WTC11 (cell line): ENCODE data around the gene MSX2. TPM values are rescaled to one million over a fixed set of nuclear protein-coding genes. Genes with fewer than 3 reads are reported as not detected.
A peak's percentile ranks its signal among the peaks of the same experiment; 100 is the strongest.

ENCODE experiments used
- ATAC-seq: fragments of 200-7000 bp; cut with Tn5 transposase; 2 replicates; pipeline ENCODE4 v1.10.0; 2021; ENCODE audit warnings: mild to moderate bottlenecking, moderate library complexity
- CTCF ChIA-PET: fragments of 300-600 bp; sonication (Branson Sonifier 250); formaldehyde crosslinking; loops from one replicate; lab custom pipeline; 2021; ENCODE audit warnings: antibody characterized with exemption; lab: Charles Lee
- POLR2A ChIA-PET: fragments of 350-600 bp; sonication (Branson Sonifier 250); formaldehyde crosslinking; loops from one replicate; lab custom pipeline; 2021; ENCODE audit warnings: antibody characterized with exemption; lab: Charles Lee
- DNase-seq: peaks from one replicate; pipeline ENCODE4 v3.0.0; 2021; ENCODE audit warnings: low spot score
- H3K27ac Mint-ChIP-seq: 2 replicates; pipeline ENCODE4 v1.8.0; 2021; ENCODE audit warnings: mixed read lengths
- H3K27me3 Mint-ChIP-seq: 2 replicates; pipeline ENCODE4 v1.8.0; 2021; ENCODE audit warnings: low read depth, mild to moderate bottlenecking, moderate library complexity, mixed read lengths
- H3K36me3 Mint-ChIP-seq: 2 replicates; pipeline ENCODE4 v1.8.0; 2021; ENCODE audit warnings: mixed read lengths
- H3K4me1 Mint-ChIP-seq: 2 replicates; pipeline ENCODE4 v1.8.0; 2022; ENCODE audit warnings: mixed read lengths
- H3K4me3 Mint-ChIP-seq: 2 replicates; pipeline ENCODE4 v1.8.0; 2021; ENCODE audit warnings: mild to moderate bottlenecking, moderate library complexity, mixed read lengths
- H3K9me3 Mint-ChIP-seq: 2 replicates; pipeline ENCODE4 v1.8.0; 2021; ENCODE audit warnings: mixed read lengths
- ATF1 ChIP-seq: sonication (generic); formaldehyde crosslinking; IDR thresholded peaks from 2 replicates; pipeline ENCODE4 v1.8.1; 2023; ENCODE audit warnings: mild to moderate bottlenecking, moderate library complexity, missing genetic modification reagents
- ATF2 ChIP-seq: sonication (generic); formaldehyde crosslinking; IDR thresholded peaks from 2 replicates; pipeline ENCODE4 v1.8.1; 2022; ENCODE audit warnings: low read depth, missing genetic modification reagents, borderline replicate concordance
- ATF6 ChIP-seq: sonication (generic); formaldehyde crosslinking; IDR thresholded peaks from 2 replicates; pipeline ENCODE4 v1.8.1; 2023; ENCODE audit warnings: mild to moderate bottlenecking, missing genetic modification reagents
- ELF4 ChIP-seq: sonication (generic); formaldehyde crosslinking; IDR thresholded peaks from 2 replicates; pipeline ENCODE4 v1.8.1; 2022; ENCODE audit warnings: low read depth, mild to moderate bottlenecking, moderate library complexity, missing genetic modification reagents
- EMX1 ChIP-seq: fragments of 250-450 bp; sonication (Bioruptor Pico); IDR thresholded peaks from 2 replicates; pipeline ENCODE4 v1.8.0; 2021; ENCODE audit warnings: mild to moderate bottlenecking
- ERG ChIP-seq: fragments of 250-450 bp; sonication (Bioruptor Pico); IDR thresholded peaks from 2 replicates; pipeline ENCODE4 v1.8.0; 2021; ENCODE audit warnings: mild to moderate bottlenecking
- FOXK1 ChIP-seq: sonication (generic); formaldehyde crosslinking; IDR thresholded peaks from 2 replicates; pipeline ENCODE4 v1.8.0; 2022; ENCODE audit warnings: mild to moderate bottlenecking, moderate library complexity, missing genetic modification reagents
- FOXP1 ChIP-seq: sonication (generic); formaldehyde crosslinking; IDR thresholded peaks from 2 replicates; pipeline ENCODE4 v1.8.0; 2022; ENCODE audit warnings: missing genetic modification reagents, mild to moderate bottlenecking, moderate library complexity, borderline replicate concordance
- FOXP4 ChIP-seq: sonication (generic); formaldehyde crosslinking; IDR thresholded peaks from 2 replicates; pipeline ENCODE4 v1.8.0; 2022; ENCODE audit warnings: mild to moderate bottlenecking, missing genetic modification reagents
- GTF2I ChIP-seq: fragments of 250-450 bp; sonication (Bioruptor Pico); conservative IDR thresholded peaks from 2 replicates; pipeline ENCODE4 v1.4.0; 2021; ENCODE audit warnings: mild to moderate bottlenecking
- KAT7 ChIP-seq: sonication (generic); formaldehyde crosslinking; IDR thresholded peaks from 2 replicates; pipeline ENCODE4 v1.8.1; 2023; ENCODE audit warnings: missing genetic modification reagents, mild to moderate bottlenecking, borderline replicate concordance
- MXD4 ChIP-seq: fragments of 250-450 bp; sonication (Bioruptor Pico); IDR thresholded peaks from 2 replicates; pipeline ENCODE4 v1.8.0; 2021; ENCODE audit warnings: mild to moderate bottlenecking, moderate library complexity, borderline replicate concordance
- MYBL2 ChIP-seq: sonication (generic); formaldehyde crosslinking; IDR thresholded peaks from 2 replicates; pipeline ENCODE4 v1.8.1; 2023; ENCODE audit warnings: mild to moderate bottlenecking, moderate library complexity, missing genetic modification reagents
- NFE2L1 ChIP-seq: sonication (generic); formaldehyde crosslinking; IDR thresholded peaks from 2 replicates; pipeline ENCODE4 v1.8.1; 2023; ENCODE audit warnings: missing genetic modification reagents
- OVOL2 ChIP-seq: fragments of 250-450 bp; sonication (Bioruptor Pico); IDR thresholded peaks from 2 replicates; pipeline ENCODE4 v1.9.0; 2021; ENCODE audit warnings: mild to moderate bottlenecking, borderline replicate concordance
- ZBTB43 ChIP-seq: sonication (generic); formaldehyde crosslinking; IDR thresholded peaks from 2 replicates; pipeline ENCODE4 v1.8.1; 2023; ENCODE audit warnings: mild to moderate bottlenecking, missing genetic modification reagents
- ZMAT4 ChIP-seq: fragments of 250-450 bp; sonication (Bioruptor Pico); IDR thresholded peaks from 2 replicates; pipeline ENCODE4 v1.9.0; 2021; ENCODE audit warnings: mild to moderate bottlenecking
- ZNF219 ChIP-seq: sonication (generic); formaldehyde crosslinking; IDR thresholded peaks from 2 replicates; pipeline ENCODE4 v1.8.0; 2023; ENCODE audit warnings: missing genetic modification reagents, mild to moderate bottlenecking, borderline replicate concordance
- ZNF423 ChIP-seq: fragments of 250-450 bp; sonication (Bioruptor Pico); IDR thresholded peaks from 2 replicates; pipeline ENCODE4 v2.1.2; 2022; ENCODE audit warnings: mild to moderate bottlenecking, moderate library complexity
- total RNA-seq: library from RNA; stranded (reverse); gene quantifications from 3 replicates; pipeline ENCODE4 v1.2.3, GENCODE V29; 2021

MSX2 gene
- total RNA-seq, 1 experiment from 2014 or later: 0.83 TPM

- Mint-ChIP-seq H3K27ac (no peak overlapping the region), H3K36me3 (no peaks in the 10 kb centered on the region), H3K27me3 (peaks cover 97% of the 10 kb centered on the region), H3K9me3 (no peaks in the 10 kb centered on the region), H3K4me1 (peaks cover 52% of the 10 kb centered on the region), H3K4me3 (peak overlapping the region; percentile 69)
- POLR2A ChIA-PET: interaction anchor here (1.5 kb wide), 1 partner anchor 11 kb away, joined by 5 read pairs; no protein-coding TSS in a partner anchor
- peak; percentile 33 for ATAC-seq
- DNase-seq: peak; percentile 76
- CTCF ChIA-PET: interaction anchor here (0.5 to 2.9 kb wide), 14 partner anchors 11 to 311 kb away, joined by 3 to 26 read pairs (median 4); no protein-coding TSS in a partner anchor
- TF ChIP-seq GTF2I (CRISPR knock-in tag): peak; percentile 85
- no peak for TF ChIP-seq ZNF423 (CRISPR knock-in tag)
- no peak for TF ChIP-seq ATF1 (CRISPR knock-in tag)
Measured at GRCh38 chr5:174720612-174721529, 3.5 kb upstream of the MSX2 start.

GRCh38 chr5:174721530-174722432, 2.6 kb upstream of the MSX2 start:
- DNase-seq: no peak
- ATAC-seq: no peak
- Mint-ChIP-seq H3K27me3 (peaks cover 98% of the 10 kb centered on the region), H3K4me1 (peaks cover 58% of the 10 kb centered on the region), H3K9me3 (no peaks in the 10 kb centered on the region), H3K36me3 (no peaks in the 10 kb centered on the region), H3K27ac (no peak overlapping the region), H3K4me3 (peak overlapping the region; percentile 69)
- POLR2A ChIA-PET: no interaction called here
- CTCF ChIA-PET: interaction anchor here (2.6 to 2.9 kb wide), 2 partner anchors 297 to 302 kb away, joined by 12 to 26 read pairs; no protein-coding TSS in a partner anchor
- TF ChIP-seq OVOL2 (CRISPR knock-in tag) (no peak), ATF6 (CRISPR knock-in tag) (no peak), EMX1 (CRISPR knock-in tag) (no peak), ATF1 (CRISPR knock-in tag) (no peak), KAT7 (CRISPR knock-in tag) (no peak), MXD4 (CRISPR knock-in tag) (no peak), ERG (no peak), NFE2L1 (CRISPR knock-in tag) (no peak), MYBL2 (CRISPR knock-in tag) (no peak), FOXP1 (no peak), ZNF219 (CRISPR knock-in tag) (no peak), ATF2 (CRISPR knock-in tag) (no peak), FOXK1 (CRISPR knock-in tag) (no peak), FOXP4 (no peak), ZBTB43 (CRISPR knock-in tag) (no peak), ELF4 (no peak), ZMAT4 (CRISPR knock-in tag) (no peak)
